ENCODE measurements around the gene A1BG.
"Not testable (repeated sequence)": the region's sequence is repeated elsewhere in the genome, so short reads cannot be mapped to it uniquely, and the experiment has no call there.

A1BG gene

GRCh38 chr19:58361900-58362271 is 8.6 kb upstream of the A1BG start:
- no peak for DNase-seq (ENCODE audit: low read depth in 2 of 2)

GRCh38 chr19:58357481-58358145 is 4.3 kb upstream of the A1BG start:
- no peak for DNase-seq (ENCODE audit: low read depth in 2 of 2)

GRCh38 chr19:58356766-58357480 is 3.6 kb upstream of the A1BG start:
- DNase-seq (ENCODE audit: low read depth in 2 of 2): no peak

- DNase-seq (ENCODE audit: low read depth in 2 of 2): no peak
Measured at GRCh38 chr19:58355908-58356765, 2.8 kb upstream of the A1BG start.

GRCh38 chr19:58355215-58355796 is 2.0 kb upstream of the A1BG start:
- DNase-seq (ENCODE audit: low read depth in 2 of 2): no peak

GRCh38 chr19:58354478-58355030 is 1.3 kb upstream of the A1BG start:
- no peak for DNase-seq (ENCODE audit: low read depth in 2 of 2)

- DNase-seq (ENCODE audit: low read depth in 2 of 2): no peak
Measured at GRCh38 chr19:58353717-58354477, 605 bp upstream of the A1BG start.

GRCh38 chr19:58351990-58352755 is 1.1 kb downstream of the A1BG start:
- no peak for DNase-seq (ENCODE audit: low read depth in 2 of 2)

- no peak for DNase-seq (ENCODE audit: low read depth in 2 of 2)
Measured at GRCh38 chr19:58351558-58351878, 1.8 kb downstream of the A1BG start.

GRCh38 chr19:58350871-58351557 is 2.3 kb downstream of the A1BG start:
- DNase-seq (ENCODE audit: low read depth in 2 of 2): no peak

- DNase-seq (ENCODE audit: low read depth in 2 of 2): no peak
Measured at GRCh38 chr19:58350001-58350861, 3.1 kb downstream of the A1BG start.

- DNase-seq (ENCODE audit: low read depth in 2 of 2): no peak
Measured at GRCh38 chr19:58349590-58349989, 3.7 kb downstream of the A1BG start.

- not testable (repeated sequence) for DNase-seq (ENCODE audit: low read depth in 2 of 2)
Measured at GRCh38 chr19:58348080-58348479, 5.2 kb downstream of the A1BG start.

GRCh38 chr19:58346961-58347929 is 6.0 kb downstream of the A1BG start:
- peak; percentile 29 to 33 for DNase-seq (ENCODE audit: low read depth in 2 of 2)

- no peak for DNase-seq (ENCODE audit: low read depth in 2 of 2)
Measured at GRCh38 chr19:58345558-58345957, 7.7 kb downstream of the A1BG start.

- no peak for DNase-seq (ENCODE audit: low read depth in 2 of 2)
Measured at GRCh38 chr19:58338825-58339558, 14.3 kb downstream of the A1BG start.

GRCh38 chr19:58338336-58338735 is 15.0 kb downstream of the A1BG start:
- no peak for DNase-seq (ENCODE audit: low read depth in 2 of 2)

Data from stimulated activated CD4-positive, alpha-beta T cell treated with anti-CD3 and anti-CD28 coated beads, Interleukin-1b, Interleukin-23, amount 100 ng/mL, for 1 hour (primary cell).